ENCODE results near the gene GAN.

The GAN gene

GRCh38 chr16:81435103-81435502, 120.3 kb downstream of the GAN start:
- no peak for DNase-seq

GRCh38 chr16:81435567-81435966, 120.8 kb downstream of the GAN start:
- no peak for DNase-seq

- DNase-seq: no peak
These were observed 121.6 kb downstream of the GAN start for GRCh38 chr16:81436386-81436785.

GRCh38 chr16:81437865-81438264, 123.1 kb downstream of the GAN start:
- no peak for DNase-seq
